Choroid plexus epithelial cell (primary cell): Measurements from ENCODE around the gene PHACTR1.

ENCODE experiments used
- DNase-seq: peaks from one replicate; pipeline ENCODE4 v3.0.0-alpha.2; 2010; ENCODE audit warnings: low read depth
- H3K4me3 ChIP-seq: 2 replicates; pipeline ENCODE4 v1.5.1; 2011; ENCODE audit warnings: low read depth, mild to moderate bottlenecking, control low read depth, low read length, moderate library complexity
- CTCF ChIP-seq: conservative IDR thresholded peaks from 2 replicates; pipeline ENCODE4 v1.5.1; 2011; ENCODE audit warnings: low read depth, mild to moderate bottlenecking, control low read depth, inconsistent platforms, low read length, moderate library complexity

PHACTR1 gene

GRCh38 chr6:12842658-12843057, 126.1 kb downstream of the PHACTR1 start:
- no peak overlapping the region for H3K4me3 ChIP-seq
- DNase-seq: no peak
- TF ChIP-seq CTCF: no peak

GRCh38 chr6:12844284-12845223, 128.0 kb downstream of the PHACTR1 start:
- peak; percentile 71 for TF ChIP-seq CTCF
- DNase-seq: peak; percentile 50
- H3K4me3 ChIP-seq: no peak overlapping the region

GRCh38 chr6:12845224-12846004, 128.8 kb downstream of the PHACTR1 start:
- DNase-seq: no peak
- TF ChIP-seq CTCF: no peak
- H3K4me3 ChIP-seq: no peak overlapping the region

- no peak overlapping the region for H3K4me3 ChIP-seq
- DNase-seq: peak; percentile 9
- no peak for TF ChIP-seq CTCF
Observed at GRCh38 chr6:12848964-12849808, 132.6 kb downstream of the PHACTR1 start.

GRCh38 chr6:12849809-12850198, 133.2 kb downstream of the PHACTR1 start:
- no peak overlapping the region for H3K4me3 ChIP-seq
- TF ChIP-seq CTCF: no peak
- DNase-seq: peak; percentile 4

- no peak overlapping the region for H3K4me3 ChIP-seq
- TF ChIP-seq CTCF: no peak
- DNase-seq: no peak
Observed at GRCh38 chr6:12851123-12851695, 134.6 kb downstream of the PHACTR1 start.
